ENCODE data around the gene ZFP57.

DNA sequence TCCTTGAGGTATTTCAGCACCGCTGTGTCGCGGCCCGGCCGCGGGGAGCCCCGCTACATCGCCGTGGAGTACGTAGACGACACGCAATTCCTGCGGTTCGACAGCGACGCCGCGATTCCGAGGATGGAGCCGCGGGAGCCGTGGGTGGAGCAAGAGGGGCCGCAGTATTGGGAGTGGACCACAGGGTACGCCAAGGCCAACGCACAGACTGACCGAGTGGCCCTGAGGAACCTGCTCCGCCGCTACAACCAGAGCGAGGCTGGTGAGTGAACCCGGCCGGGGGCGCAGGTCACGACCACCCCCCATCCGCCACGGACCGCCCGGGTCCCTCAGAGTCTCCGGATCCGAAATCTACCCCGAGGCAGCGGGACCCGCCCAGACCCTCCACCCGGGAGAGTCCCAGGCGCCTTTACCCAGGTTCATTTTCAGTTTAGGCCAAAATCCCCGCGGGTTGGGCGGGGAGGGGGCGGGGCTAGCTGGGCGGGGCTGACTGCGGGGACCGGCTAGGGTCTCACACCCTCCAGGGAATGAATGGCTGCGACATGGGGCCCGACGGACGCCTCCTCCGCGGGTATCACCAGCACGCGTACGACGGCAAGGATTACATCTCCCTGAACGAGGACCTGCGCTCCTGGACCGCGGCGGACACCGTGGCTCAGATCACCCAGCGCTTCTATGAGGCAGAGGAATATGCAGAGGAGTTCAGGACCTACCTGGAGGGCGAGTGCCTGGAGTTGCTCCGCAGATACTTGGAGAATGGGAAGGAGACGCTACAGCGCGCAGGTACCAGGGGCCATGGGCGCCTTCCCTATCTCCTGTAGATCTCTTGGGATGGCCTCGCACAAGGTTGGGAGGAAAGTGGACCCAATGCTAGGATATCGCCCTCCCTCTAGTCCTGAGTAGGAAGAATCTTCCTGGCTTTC is 43.0 kb upstream of the ZFP57 start:
- TF ChIP-seq CTCF (IDR thresholded peaks at IDR 0.05; ENCODE audit: low read depth, low read length): no peak
- TF ChIP-seq POLR2A (IDR thresholded peaks at IDR 0.05; ENCODE audit: extremely low read depth, insufficient read length): no peak
